GM19452 (cell line): ENCODE data around the gene LAMA5.

Source experiments
- ATAC-seq: cut with Tn5 transposase; IDR thresholded peaks from one replicate; pipeline ENCODE4 v1.9.1; 2021; ENCODE audit not compliant: unreplicated experiment

LAMA5 gene

GRCh38 chr20:62359043-62359490 is 8.0 kb downstream of the LAMA5 start:
- ATAC-seq = no peak

GRCh38 chr20:62358171-62359042 is 8.7 kb downstream of the LAMA5 start:
- no peak for ATAC-seq

GRCh38 chr20:62357681-62358080 is 9.4 kb downstream of the LAMA5 start:
- no peak for ATAC-seq

GRCh38 chr20:62357187-62357667 is 9.9 kb downstream of the LAMA5 start:
- no peak for ATAC-seq

GRCh38 chr20:62356589-62357186 is 10.4 kb downstream of the LAMA5 start:
- ATAC-seq = no peak

- ATAC-seq = no peak
Measured at GRCh38 chr20:62355878-62356588, 11.1 kb downstream of the LAMA5 start.

GRCh38 chr20:62355516-62355877 is 11.6 kb downstream of the LAMA5 start:
- no peak for ATAC-seq

- ATAC-seq = no peak
Measured at GRCh38 chr20:62354811-62355341, 12.2 kb downstream of the LAMA5 start.

- no peak for ATAC-seq
Measured at GRCh38 chr20:62354031-62354808, 12.9 kb downstream of the LAMA5 start.

GRCh38 chr20:62353289-62354030 is 13.7 kb downstream of the LAMA5 start:
- ATAC-seq = no peak

GRCh38 chr20:62352402-62353288 is 14.5 kb downstream of the LAMA5 start:
- no peak for ATAC-seq

GRCh38 chr20:62351469-62352401 is 15.4 kb downstream of the LAMA5 start:
- ATAC-seq = no peak

GRCh38 chr20:62350629-62351422 is 16.3 kb downstream of the LAMA5 start:
- no peak for ATAC-seq

- ATAC-seq = no peak
Measured at GRCh38 chr20:62350098-62350628, 16.9 kb downstream of the LAMA5 start.

GRCh38 chr20:62349556-62350097 is 17.5 kb downstream of the LAMA5 start:
- ATAC-seq = no peak

- ATAC-seq = no peak
Measured at GRCh38 chr20:62348604-62349003, 18.5 kb downstream of the LAMA5 start.

GRCh38 chr20:62347445-62347844 is 19.7 kb downstream of the LAMA5 start:
- ATAC-seq = no peak
